GM19395 (cell line): ENCODE results near the gene SARS1.
A peak's percentile ranks its signal among the peaks of the same experiment; 100 is the strongest.
"Not testable (repeated sequence)": the region's sequence is repeated elsewhere in the genome, so short reads cannot be mapped to it uniquely, and the experiment has no call there.

Source experiments
- ATAC-seq: cut with Tn5 transposase; IDR thresholded peaks from one replicate; pipeline ENCODE4 v1.9.1; 2021; ENCODE audit warnings: mild to moderate bottlenecking, moderate library complexity; ENCODE audit not compliant: unreplicated experiment

Gene SARS1

GRCh38 chr1:109192433-109192832 is 21.3 kb upstream of the SARS1 start:
- ATAC-seq, result no peak

GRCh38 chr1:109193653-109194590 is 19.8 kb upstream of the SARS1 start:
- peak; percentile 60 for ATAC-seq

- no peak for ATAC-seq
These were observed 16.3 kb upstream of the SARS1 start for GRCh38 chr1:109197158-109198042.

DNA sequence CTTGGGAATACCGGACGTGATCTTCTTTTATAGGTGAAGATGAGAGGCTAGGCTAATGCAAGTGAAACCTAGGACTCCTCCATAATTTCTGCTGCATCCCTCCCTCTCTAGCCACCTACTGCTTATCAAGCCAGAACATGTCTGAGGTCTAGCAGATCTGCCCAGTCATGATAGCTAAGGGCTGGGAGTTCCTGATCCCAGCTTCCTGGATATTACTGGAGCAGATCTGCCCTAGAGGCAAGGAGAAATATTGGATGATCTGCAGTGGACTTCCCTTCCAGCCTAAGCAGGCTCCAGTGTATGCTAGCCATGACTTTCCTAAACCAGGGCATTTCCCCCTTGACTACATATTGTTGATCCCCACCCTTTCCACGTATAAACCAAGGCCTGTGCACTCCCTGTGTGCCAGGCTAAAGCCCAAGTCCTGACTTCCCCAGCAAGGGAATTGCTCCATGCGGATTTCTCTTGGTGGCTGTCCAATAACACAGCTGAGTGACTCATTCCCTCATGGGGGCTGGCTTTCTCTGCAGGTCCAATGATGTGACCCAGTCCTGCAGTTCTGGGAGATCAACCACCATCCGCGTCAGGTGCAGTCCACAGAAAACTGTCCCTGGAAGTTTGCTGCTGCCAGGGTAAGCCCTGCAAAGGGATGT is 15.5 kb upstream of the SARS1 start:
- ATAC-seq, result no peak

DNA sequence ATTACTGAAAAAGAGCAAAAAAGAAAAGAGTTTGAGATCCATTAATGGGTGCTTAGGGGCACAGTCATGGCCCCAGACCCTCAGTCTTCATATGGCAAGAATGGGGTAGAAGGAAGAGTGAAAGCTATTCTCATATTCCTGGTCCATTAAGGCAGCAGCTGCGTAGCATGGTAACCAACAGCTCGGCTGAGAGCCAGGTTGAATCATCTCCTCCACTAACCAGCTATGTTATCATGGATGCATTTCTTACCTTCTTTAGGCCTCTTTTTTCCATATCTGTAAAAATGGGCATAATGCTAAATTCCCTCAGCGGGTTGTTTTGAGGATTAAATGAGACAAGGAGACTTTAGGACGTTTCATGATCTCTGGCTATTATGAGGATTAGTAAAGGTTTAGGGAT is 15.0 kb upstream of the SARS1 start:
- ATAC-seq, result no peak

- ATAC-seq, result no peak
These were observed 14.0 kb upstream of the SARS1 start for GRCh38 chr1:109199710-109200109.

- ATAC-seq, result no peak
These were observed 12.5 kb upstream of the SARS1 start for GRCh38 chr1:109201123-109201703.

- no peak for ATAC-seq
These were observed 9.2 kb upstream of the SARS1 start for GRCh38 chr1:109204484-109204883.

DNA sequence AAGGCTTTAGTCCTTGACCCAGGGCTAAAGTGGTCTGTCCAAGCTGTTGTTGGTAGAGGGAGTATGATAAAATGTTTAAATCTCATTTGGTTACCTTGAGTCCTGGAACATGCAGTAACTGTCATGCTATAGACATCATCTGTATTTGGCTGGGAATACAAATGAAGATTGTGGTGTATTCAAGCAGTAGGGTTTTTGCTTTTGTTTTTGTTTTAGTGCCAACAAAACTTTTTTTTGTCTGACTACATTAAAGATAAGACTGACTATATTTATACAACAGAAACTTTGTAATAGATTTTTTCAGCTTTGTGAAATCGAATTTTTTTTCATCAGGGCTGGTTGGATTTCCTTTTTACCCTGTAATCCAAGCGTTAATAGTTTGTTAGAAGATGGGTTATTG is 7.4 kb upstream of the SARS1 start:
- ATAC-seq, result no peak

DNA sequence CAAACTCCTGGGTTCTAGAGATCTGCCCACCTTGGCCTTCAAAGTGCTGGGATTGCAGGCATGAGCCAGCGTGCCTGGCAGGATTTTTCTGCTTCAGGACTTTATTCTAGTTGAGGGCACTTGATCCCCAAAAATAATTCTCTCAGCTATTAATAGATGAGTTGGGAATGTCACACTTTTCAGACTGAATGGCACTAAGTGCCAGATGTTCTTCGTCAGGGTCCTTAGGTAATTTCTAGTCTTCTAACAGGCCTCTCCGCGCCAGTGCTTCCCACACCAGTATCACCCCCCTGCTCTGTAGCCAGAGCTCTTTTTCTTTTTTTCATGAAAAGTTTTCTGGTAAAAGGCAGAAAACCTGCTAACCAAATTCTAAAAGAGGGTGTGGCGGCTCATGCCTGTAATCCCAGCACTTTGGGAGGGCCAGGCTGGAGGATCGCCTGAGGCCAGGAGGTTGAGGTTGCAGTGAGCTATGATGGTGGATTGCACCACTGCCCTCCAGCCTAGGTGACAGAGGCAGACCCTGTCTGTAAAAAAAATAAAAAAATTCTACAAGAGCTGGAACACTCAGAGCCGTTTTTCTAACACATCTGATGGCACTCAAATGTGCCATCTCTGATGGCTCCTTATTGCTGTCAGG is 6.1 kb upstream of the SARS1 start:
- ATAC-seq, result no peak

GRCh38 chr1:109208394-109208793 is 5.3 kb upstream of the SARS1 start:
- ATAC-seq, result no peak

- no peak for ATAC-seq
These were observed 4.8 kb upstream of the SARS1 start for GRCh38 chr1:109208836-109209463.

DNA sequence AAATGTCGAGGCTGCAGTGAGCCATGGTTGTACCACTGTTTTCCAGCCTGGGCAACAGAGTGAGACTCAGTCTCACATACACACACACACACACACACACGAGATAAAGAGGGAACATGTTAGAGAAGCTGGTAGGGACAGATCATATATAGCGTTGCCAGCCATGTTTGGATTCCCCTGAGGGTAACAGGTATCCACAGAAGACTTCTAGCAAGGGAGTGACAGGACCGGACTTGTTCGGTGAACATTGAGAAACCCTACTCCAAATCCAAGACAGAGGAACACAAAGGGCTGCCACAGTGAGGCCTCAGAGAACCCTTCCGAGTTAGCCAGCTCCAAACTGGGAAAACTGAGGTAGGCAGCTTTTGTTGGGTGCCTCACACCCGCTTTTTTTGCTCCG is 3.7 kb upstream of the SARS1 start:
- no peak for ATAC-seq

DNA sequence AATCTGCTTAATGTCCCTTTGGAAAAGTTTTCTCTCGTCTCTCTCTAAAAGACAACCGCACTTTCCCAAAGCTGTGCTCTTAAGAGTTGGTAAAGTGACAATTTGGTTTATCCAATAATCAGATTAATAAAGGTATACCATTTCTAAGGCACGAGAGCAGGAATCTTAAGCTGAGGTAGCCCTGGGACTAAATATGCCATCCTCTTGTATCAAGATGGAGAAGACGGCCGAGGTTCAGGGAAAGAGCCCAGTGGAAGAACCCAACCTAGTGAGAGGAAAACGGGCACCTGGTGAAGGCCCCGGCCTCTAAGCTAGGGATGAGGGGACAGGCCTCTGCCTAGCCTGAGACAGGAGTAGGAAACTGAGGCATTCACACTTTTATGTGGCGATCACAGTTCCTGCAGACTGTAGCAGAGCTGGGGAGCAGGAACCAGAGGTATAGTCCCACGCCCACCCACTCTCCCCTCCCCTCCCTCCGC is 334 bp upstream of the SARS1 start:
- ATAC-seq, result no peak

GRCh38 chr1:109214695-109215623 is 1.2 kb downstream of the SARS1 start:
- ATAC-seq, result peak; percentile 38

GRCh38 chr1:109216662-109217061 is 2.9 kb downstream of the SARS1 start:
- ATAC-seq, result no peak

GRCh38 chr1:109218516-109218915 is 4.8 kb downstream of the SARS1 start:
- no peak for ATAC-seq

- not testable (repeated sequence) for ATAC-seq
These were observed 7.5 kb downstream of the SARS1 start for GRCh38 chr1:109221201-109221600.

GRCh38 chr1:109225308-109225707 is 11.6 kb downstream of the SARS1 start:
- ATAC-seq, result no peak
